Hepatocyte (in vitro differentiated cells): Measurements from ENCODE around the gene HDAC5. TPM values are rescaled to one million over a fixed set of nuclear protein-coding genes. Genes with fewer than 3 reads are reported as not detected.

Experiments
- DNase-seq: peaks from one replicate; pipeline ENCODE4 v3.0.0-alpha.2; 2016; ENCODE audit warnings: low spot score
- H2AFZ ChIP-seq: fragments of 200-600 bp; sonication (generic); 2 replicates; pipeline ENCODE4 v1.6.0; 2016; ENCODE audit warnings: antibody characterized with exemption, mild to moderate bottlenecking
- H3K27ac ChIP-seq: fragments of 200-600 bp; sonication (generic); 2 replicates; pipeline ENCODE4 v1.5.1; 2016; ENCODE audit warnings: mild to moderate bottlenecking
- H3K27me3 ChIP-seq: fragments of 200-600 bp; sonication (generic); 2 replicates; pipeline ENCODE4 v1.6.1; 2016
- H3K36me3 ChIP-seq: fragments of 200-600 bp; sonication (generic); replicated peaks from 2 replicates; pipeline ENCODE4 v1.5.1; 2016; ENCODE audit warnings: low read depth; ENCODE audit not compliant: insufficient read depth
- H3K4me1 ChIP-seq: fragments of 200-600 bp; sonication (generic); 2 replicates; pipeline ENCODE4 v1.5.1; 2016; ENCODE audit warnings: mild to moderate bottlenecking, moderate library complexity; ENCODE audit not compliant: insufficient read depth
- H3K4me2 ChIP-seq: fragments of 200-600 bp; sonication (generic); 2 replicates; pipeline ENCODE4 v1.6.0; 2016
- H3K4me3 ChIP-seq: fragments of 200-600 bp; sonication (generic); 2 replicates; pipeline ENCODE4 v1.5.1; 2016; ENCODE audit warnings: mild to moderate bottlenecking
- H3K79me2 ChIP-seq: fragments of 200-600 bp; sonication (generic); 2 replicates; pipeline ENCODE4 v1.6.0; 2017; ENCODE audit warnings: mild to moderate bottlenecking
- H3K9me2 ChIP-seq: fragments of 200-600 bp; sonication (generic); replicated peaks from 2 replicates; pipeline ENCODE4 v1.6.0; 2017; ENCODE audit warnings: mild to moderate bottlenecking; ENCODE audit not compliant: insufficient read depth
- H3K9me3 ChIP-seq: fragments of 200-600 bp; sonication (generic); 2 replicates; pipeline ENCODE4 v1.5.1; 2016; ENCODE audit warnings: low read depth, mild to moderate bottlenecking
- H4K20me1 ChIP-seq: fragments of 200-600 bp; sonication (generic); 2 replicates; pipeline ENCODE4 v1.6.0; 2016; ENCODE audit warnings: mild to moderate bottlenecking; ENCODE audit not compliant: insufficient read depth, poor library complexity, severe bottlenecking
- EZH2 ChIP-seq: fragments of 200-600 bp; sonication (generic); IDR thresholded peaks from 2 replicates; pipeline ENCODE4 v1.6.1; 2016; ENCODE audit warnings: antibody characterized with exemption, mild to moderate bottlenecking, borderline replicate concordance
- EZH2phosphoT487 ChIP-seq: fragments of 200-600 bp; sonication (generic); IDR thresholded peaks from one replicate; pipeline ENCODE4 v1.6.1; 2018; ENCODE audit warnings: antibody characterized with exemption, mild to moderate bottlenecking, low read depth, moderate library complexity; ENCODE audit not compliant: unreplicated experiment, severe bottlenecking
- WGBS: methylation state at CpG from one replicate; pipeline ENCODE4 v1.1.6; 2016; ENCODE audit warnings: low lambda C conversion rate; ENCODE audit errors: missing lambda C conversion rate; 5-methylcytosine and 5-hydroxymethylcytosine counted together
- polyA plus RNA-seq: library from polyadenylated mRNA; unstranded; fragments of >200 nt; fragmentation: Nextera tagmentation; extraction: Ambion mirVana; gene quantifications from 2 replicates; pipeline ENCODE4 v1.2.1, GENCODE V29; 2016
- total RNA-seq: library from RNA; depleted of rRNA; stranded (reverse); fragments of >200 nt; gene quantifications from 2 replicates; pipeline ENCODE4 v1.2.3, GENCODE V29; 2014
- TF ChIP-seq, protein P1 (sequence below): fragments of 200-600 bp; sonication (generic); IDR thresholded peaks from 2 replicates; pipeline ENCODE4 v1.5.1; 2016; ENCODE audit warnings: antibody characterized with exemption, mild to moderate bottlenecking; ENCODE audit not compliant: poor library complexity

The HDAC5 gene
- total and polyA plus RNA-seq, 2 experiments from 2014 or later = 33.9 to 42.7 TPM

DNA sequence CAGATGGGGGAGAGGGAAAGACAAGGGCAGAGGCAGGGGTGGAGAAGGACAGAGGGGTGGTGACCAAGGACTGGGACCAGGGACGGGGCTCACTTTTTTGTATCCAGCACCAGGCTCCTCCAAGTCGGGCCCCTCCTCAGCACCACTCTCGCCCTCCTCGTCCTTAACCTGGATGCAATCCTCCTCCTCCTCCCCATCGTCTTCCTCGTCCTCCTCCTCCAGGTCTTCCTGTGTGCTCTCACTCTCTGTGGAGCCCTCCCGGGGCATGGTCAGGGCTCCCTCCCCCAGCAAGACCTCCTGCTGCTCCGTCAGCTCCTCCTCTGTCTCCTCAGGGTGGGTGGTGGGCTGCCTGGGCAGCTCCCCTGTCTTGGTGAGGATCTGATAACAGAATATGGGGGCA, 36.1 kb downstream of the HDAC5 start:
- no peak for TF ChIP-seq EZH2phosphoT487
- TF ChIP-seq EZH2 = no peak
- TF ChIP-seq, protein P1, sequence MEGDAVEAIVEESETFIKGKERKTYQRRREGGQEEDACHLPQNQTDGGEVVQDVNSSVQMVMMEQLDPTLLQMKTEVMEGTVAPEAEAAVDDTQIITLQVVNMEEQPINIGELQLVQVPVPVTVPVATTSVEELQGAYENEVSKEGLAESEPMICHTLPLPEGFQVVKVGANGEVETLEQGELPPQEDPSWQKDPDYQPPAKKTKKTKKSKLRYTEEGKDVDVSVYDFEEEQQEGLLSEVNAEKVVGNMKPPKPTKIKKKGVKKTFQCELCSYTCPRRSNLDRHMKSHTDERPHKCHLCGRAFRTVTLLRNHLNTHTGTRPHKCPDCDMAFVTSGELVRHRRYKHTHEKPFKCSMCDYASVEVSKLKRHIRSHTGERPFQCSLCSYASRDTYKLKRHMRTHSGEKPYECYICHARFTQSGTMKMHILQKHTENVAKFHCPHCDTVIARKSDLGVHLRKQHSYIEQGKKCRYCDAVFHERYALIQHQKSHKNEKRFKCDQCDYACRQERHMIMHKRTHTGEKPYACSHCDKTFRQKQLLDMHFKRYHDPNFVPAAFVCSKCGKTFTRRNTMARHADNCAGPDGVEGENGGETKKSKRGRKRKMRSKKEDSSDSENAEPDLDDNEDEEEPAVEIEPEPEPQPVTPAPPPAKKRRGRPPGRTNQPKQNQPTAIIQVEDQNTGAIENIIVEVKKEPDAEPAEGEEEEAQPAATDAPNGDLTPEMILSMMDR = no peak
- no peak for DNase-seq
- H3K9me2 ChIP-seq = no peaks in the 10 kb centered on the region
- H3K79me2 ChIP-seq = no peaks in the 10 kb centered on the region
- H3K9me3 ChIP-seq = no peaks in the 10 kb centered on the region
- no peaks in the 10 kb centered on the region for H4K20me1 ChIP-seq
- H2AFZ ChIP-seq = no peak overlapping the region
- no peaks in the 10 kb centered on the region for H3K36me3 ChIP-seq
- no peak overlapping the region for H3K4me3 ChIP-seq
- no peaks in the 10 kb centered on the region for H3K27me3 ChIP-seq
- H3K27ac ChIP-seq = peak overlapping the region; percentile 79
- 43% methylated on average over 7 of the region's 8 CpGs for WGBS
- peak overlapping the region; percentile 51 for H3K4me2 ChIP-seq
- peaks cover 11% of the 10 kb centered on the region for H3K4me1 ChIP-seq

DNA sequence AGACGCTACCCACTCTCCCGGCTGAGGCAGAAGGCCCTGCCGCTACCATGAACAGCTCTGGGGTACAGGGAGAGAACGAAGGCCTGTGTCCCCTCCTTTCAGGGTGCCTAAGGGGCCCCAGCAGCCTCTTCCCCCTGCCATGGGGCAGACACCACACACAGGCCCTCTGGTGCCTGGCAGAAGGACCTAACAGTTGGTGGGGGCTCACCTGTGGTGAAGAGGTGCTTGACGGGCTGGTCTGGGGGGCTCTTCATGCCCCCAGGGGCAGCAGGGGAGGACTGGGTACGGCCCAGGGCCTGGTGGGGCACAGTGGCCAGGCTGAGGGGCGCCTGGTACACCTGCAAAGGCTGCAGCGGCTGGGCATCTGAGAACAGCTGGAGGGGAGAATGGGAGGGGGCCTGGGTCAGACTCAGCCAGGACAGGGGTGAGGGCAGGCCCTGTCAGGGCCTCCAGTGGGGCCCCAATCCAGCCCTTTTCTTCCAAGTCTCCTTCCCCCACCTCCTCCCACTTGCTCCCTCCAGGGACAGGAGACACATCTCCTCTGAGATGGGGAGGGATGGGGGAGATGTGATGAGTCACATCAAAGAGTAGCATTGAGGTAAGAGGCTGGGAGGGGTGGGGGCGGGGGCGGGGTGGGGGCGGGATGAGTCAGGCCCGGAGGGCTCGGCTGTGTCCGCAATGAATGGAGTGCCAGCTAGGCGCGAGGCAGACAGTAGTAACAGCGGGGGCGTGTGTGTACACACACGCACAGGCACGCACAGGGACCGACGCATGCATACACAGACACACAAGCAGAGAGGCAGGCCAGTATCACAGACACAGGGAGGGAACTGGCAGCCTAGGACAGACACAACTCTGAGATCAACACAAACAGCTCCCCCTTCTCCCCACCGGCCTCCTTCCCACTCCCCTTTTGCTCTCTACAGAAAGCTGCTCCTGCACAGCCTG, 36.8 kb downstream of the HDAC5 start:
- Histone ChIP-seq H3K27ac (peak overlapping the region; percentile 87), H3K4me1 (peaks cover 11% of the 10 kb centered on the region), H3K36me3 (no peaks in the 10 kb centered on the region), H3K4me3 (no peak overlapping the region), H2AFZ (no peak overlapping the region), H3K9me2 (no peaks in the 10 kb centered on the region), H3K9me3 (no peaks in the 10 kb centered on the region), H3K27me3 (no peaks in the 10 kb centered on the region), H3K79me2 (no peaks in the 10 kb centered on the region), H4K20me1 (no peaks in the 10 kb centered on the region), H3K4me2 (peak overlapping the region; percentile 51)
- 82% methylated on average over 9 of the region's 23 CpGs for WGBS
- TF ChIP-seq, protein P1 = no peak
- no peak for TF ChIP-seq EZH2phosphoT487
- TF ChIP-seq EZH2 = no peak
- DNase-seq = peak; percentile 92

DNA sequence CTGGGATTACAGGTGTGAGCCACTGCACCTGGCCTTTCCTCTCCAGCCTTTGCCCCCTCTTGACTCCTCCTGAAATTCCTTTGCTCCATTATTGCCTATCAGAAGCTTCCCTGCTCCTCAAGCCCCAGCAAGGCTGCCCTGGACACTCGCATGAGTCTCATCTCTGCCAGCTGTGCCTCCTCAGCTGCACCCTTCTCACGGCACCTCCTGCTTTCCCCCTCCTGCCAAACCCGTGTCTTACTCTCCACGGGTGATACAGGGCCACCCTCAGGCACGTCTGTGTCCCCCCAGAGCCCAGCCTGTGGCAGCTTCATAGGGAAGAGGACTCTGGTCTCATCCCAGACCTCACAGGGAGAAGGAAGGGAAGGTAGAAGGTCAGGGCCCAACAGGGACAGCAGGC, 37.5 kb downstream of the HDAC5 start:
- Histone ChIP-seq H3K27ac (peak overlapping the region; percentile 87), H3K4me3 (no peak overlapping the region), H3K4me2 (no peak overlapping the region), H4K20me1 (no peaks in the 10 kb centered on the region), H3K27me3 (no peaks in the 10 kb centered on the region), H3K9me2 (no peaks in the 10 kb centered on the region), H3K36me3 (no peaks in the 10 kb centered on the region), H2AFZ (no peak overlapping the region), H3K79me2 (no peaks in the 10 kb centered on the region), H3K9me3 (no peaks in the 10 kb centered on the region), H3K4me1 (peaks cover 11% of the 10 kb centered on the region)
- TF ChIP-seq, protein P1 = no peak
- TF ChIP-seq EZH2 = no peak
- no peak for TF ChIP-seq EZH2phosphoT487
- DNase-seq = no peak
- WGBS = 91% methylated on average over 5 of the region's 5 CpGs
